HK-2 (cell line): ENCODE measurements around the gene LCA5.
"Not testable (repeated sequence)": the region's sequence is repeated elsewhere in the genome, so short reads cannot be mapped to it uniquely, and the experiment has no call there.

Experiments used
- DNase-seq: peaks from one replicate; pipeline ENCODE4 v3.0.0-alpha.2; 2018; ENCODE audit not compliant: unreplicated experiment

LCA5 gene

GRCh38 chr6:79467716-79468115 is 69.5 kb downstream of the LCA5 start:
- no peak for DNase-seq

- DNase-seq = no peak
These were observed 70.9 kb downstream of the LCA5 start for GRCh38 chr6:79466207-79466834.

GRCh38 chr6:79465381-79465780 is 71.8 kb downstream of the LCA5 start:
- DNase-seq = no peak

GRCh38 chr6:79463621-79464050 is 73.6 kb downstream of the LCA5 start:
- peak; percentile 29 for DNase-seq

- DNase-seq = no peak
These were observed 76.0 kb downstream of the LCA5 start for GRCh38 chr6:79461205-79461604.

- no peak for DNase-seq
These were observed 81.8 kb downstream of the LCA5 start for GRCh38 chr6:79455446-79455845.

- DNase-seq = no peak
These were observed 83.6 kb downstream of the LCA5 start for GRCh38 chr6:79453558-79454042.

- DNase-seq = no peak
These were observed 86.2 kb downstream of the LCA5 start for GRCh38 chr6:79450984-79451383.

- no peak for DNase-seq
These were observed 91.2 kb downstream of the LCA5 start for GRCh38 chr6:79446006-79446405.

- DNase-seq = not testable (repeated sequence)
These were observed 93.4 kb downstream of the LCA5 start for GRCh38 chr6:79443876-79444275.

- DNase-seq = no peak
These were observed 96.0 kb downstream of the LCA5 start for GRCh38 chr6:79441192-79441591.

- no peak for DNase-seq
These were observed 96.6 kb downstream of the LCA5 start for GRCh38 chr6:79440598-79440997.

- no peak for DNase-seq
These were observed 99.2 kb downstream of the LCA5 start for GRCh38 chr6:79438030-79438429.

GRCh38 chr6:79436241-79436640 is 101.0 kb downstream of the LCA5 start:
- DNase-seq = no peak

GRCh38 chr6:79435746-79436145 is 101.5 kb downstream of the LCA5 start:
- no peak for DNase-seq
